Natural killer cell (primary cell): ENCODE measurements around the gene FCRL5. TPM values are rescaled to one million over a fixed set of nuclear protein-coding genes. Genes with fewer than 3 reads are reported as not detected.

Experiments
- ATAC-seq, 3 donors: fragments of 150-1000 bp in 2 of 3; fragments of 200-7000 bp in 1 of 3; cut with Tn5 transposase; 1 replicate in 1 of 3; 2 replicates in 2 of 3; pipeline ENCODE4 v1.10.0; 2021; ENCODE audit warnings: mild to moderate bottlenecking in 2 of 3, moderate library complexity in 2 of 3
- DNase-seq, 2 donors: peaks; one replicate each; pipeline versions ENCODE4 v3.0.0 to v3.0.0-alpha.2; 2013 to 2021; ENCODE audit warnings: mixed read lengths in 1 of 2
- H3K27ac ChIP-seq: one replicate; pipeline ENCODE4 v1.5.1; 2013; ENCODE audit warnings: mild to moderate bottlenecking, low read length
- H3K27me3 ChIP-seq: one replicate; pipeline ENCODE4 v1.6.1; 2013; ENCODE audit warnings: low read length; ENCODE audit not compliant: control insufficient read depth, insufficient read depth
- H3K36me3 ChIP-seq: one replicate; pipeline ENCODE4 v1.6.1; 2013; ENCODE audit warnings: low read length; ENCODE audit not compliant: control insufficient read depth, insufficient read depth
- H3K4me1 ChIP-seq: one replicate; pipeline ENCODE4 v1.6.1; 2013; ENCODE audit warnings: low read length; ENCODE audit not compliant: control insufficient read depth, insufficient read depth
- H3K4me3 ChIP-seq: one replicate; pipeline ENCODE4 v1.5.1; 2013; ENCODE audit warnings: low read length
- H3K9me3 ChIP-seq: one replicate; pipeline ENCODE4 v1.6.1; 2013; ENCODE audit warnings: low read length; ENCODE audit not compliant: control insufficient read depth, insufficient read depth
- H3K27ac Mint-ChIP-seq, 2 donors: one replicate each; pipeline ENCODE4 v1.8.0; 2022; ENCODE audit warnings: mild to moderate bottlenecking in 2 of 2, mixed read lengths in 2 of 2, moderate library complexity in 1 of 2
- H3K27me3 Mint-ChIP-seq, 2 donors: one replicate each; pipeline ENCODE4 v1.8.0; 2022; ENCODE audit warnings: low read depth in 2 of 2, mixed read lengths in 2 of 2
- H3K36me3 Mint-ChIP-seq: one replicate; pipeline ENCODE4 v1.8.0; 2022; ENCODE audit warnings: mixed read lengths
- H3K4me1 Mint-ChIP-seq, 2 donors: one replicate each; pipeline ENCODE4 v1.8.0; 2022; ENCODE audit warnings: mixed read lengths in 2 of 2
- H3K4me3 Mint-ChIP-seq: one replicate; pipeline ENCODE4 v1.8.0; 2022; ENCODE audit warnings: mild to moderate bottlenecking, moderate library complexity, mixed read lengths
- H3K9me3 Mint-ChIP-seq, 2 donors: one replicate each; pipeline ENCODE4 v1.8.0; 2022; ENCODE audit warnings: mixed read lengths in 2 of 2
- CTCF ChIP-seq: fragments of 200-600 bp; IDR thresholded peaks from one replicate; pipeline ENCODE4 v1.8.0; 2022; ENCODE audit warnings: antibody characterized with exemption
- WGBS: methylation state at CpG from one replicate; pipeline ENCODE4 v1.1.7; 2013; ENCODE audit warnings: missing lambda C conversion rate; ENCODE audit not compliant: insufficient coverage; 5-methylcytosine and 5-hydroxymethylcytosine counted together
- intact Hi-C: fragments of 100-400 bp; cut with micrococcal nuclease; formaldehyde crosslinking; loops from one replicate; pipeline ENCODE4 v1.14.2; 2022
- total RNA-seq, 4 donors: library from RNA; stranded (reverse); fragments of 120-200 nt in 1 of 4; gene quantifications; one replicate each; pipeline versions ENCODE4 v1.2.3 to v1.2.4, GENCODE V29; 2013 to 2022

FCRL5 gene
- total RNA-seq, 3 donors from 2014 or later (not counting 1 experiment from before 2014, with no cell fraction given): 0.23 to 3.6 (median 0.54) TPM

DNA sequence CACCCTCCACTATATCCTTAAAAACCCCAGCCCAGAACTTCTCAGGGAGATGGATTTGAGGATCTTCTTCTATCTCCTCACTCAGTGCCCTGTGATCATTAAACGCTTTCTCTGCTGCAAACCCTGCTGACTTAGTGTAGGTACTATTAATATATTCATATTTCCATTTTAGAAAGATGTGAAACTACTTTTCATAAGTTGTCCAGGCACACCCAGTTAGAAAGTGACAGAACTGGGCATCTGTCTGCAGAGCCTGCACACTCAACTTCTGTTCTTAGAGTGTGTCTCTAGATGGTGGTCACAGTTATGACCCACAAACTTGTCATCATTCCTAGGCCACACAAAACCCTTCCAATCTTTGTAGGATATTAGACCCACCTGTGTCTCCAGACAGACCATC is 55.0 kb downstream of the FCRL5 start:
- intact Hi-C loops: loop anchor here (2.0 kb wide), 1 partner anchor 304 kb away; no protein-coding TSS in a partner anchor
- Histone ChIP-seq H3K4me3 (no peak overlapping the region), H3K27me3 (no peaks in the 10 kb centered on the region), H3K9me3 (no peaks in the 10 kb centered on the region), H3K36me3 (no peaks in the 10 kb centered on the region), H3K4me1 (no peaks in the 10 kb centered on the region), H3K27ac (no peak overlapping the region)
- Mint-ChIP-seq H3K4me1 (no peaks in the 10 kb centered on the region), H3K9me3 (no peaks in the 10 kb centered on the region), H3K27ac (no peak overlapping the region), H3K36me3 (no peaks in the 10 kb centered on the region), H3K27me3 (peaks cover 17 to 33% of the 10 kb centered on the region in 2 donors), H3K4me3 (no peak overlapping the region)
- WGBS: no CpG with 5 or more reads among the region's 1 CpG
- DNase-seq (no peak), ATAC-seq (no peak)
- no peak for TF ChIP-seq CTCF

DNA sequence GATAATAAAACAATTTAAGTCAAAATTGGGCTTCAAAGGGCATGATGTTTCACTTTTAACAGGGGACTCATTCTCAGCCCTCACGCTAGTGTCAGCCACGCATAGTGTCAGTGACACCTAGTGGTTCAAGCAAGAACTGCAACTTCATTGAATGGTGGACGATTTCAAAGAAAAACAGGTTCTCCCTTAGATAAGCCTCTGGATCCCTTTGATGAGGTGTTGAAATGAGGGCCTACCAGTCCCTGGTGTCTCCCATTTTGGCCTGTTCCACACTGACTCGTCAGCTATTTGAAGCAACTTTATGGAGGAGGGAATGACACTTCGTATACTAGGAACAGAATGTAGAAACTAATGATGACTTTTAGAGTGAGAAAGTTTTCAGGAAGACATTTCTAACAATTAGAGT is 56.2 kb downstream of the FCRL5 start:
- Histone ChIP-seq H3K27me3 (no peaks in the 10 kb centered on the region), H3K9me3 (no peaks in the 10 kb centered on the region), H3K4me3 (no peak overlapping the region), H3K27ac (no peak overlapping the region), H3K4me1 (no peaks in the 10 kb centered on the region), H3K36me3 (no peaks in the 10 kb centered on the region)
- peak in 1 of 2 donors; percentile 67 for DNase-seq
- Mint-ChIP-seq H3K27ac (no peak overlapping the region), H3K9me3 (no peaks in the 10 kb centered on the region), H3K4me1 (no peaks in the 10 kb centered on the region), H3K27me3 (peaks cover 19 to 33% of the 10 kb centered on the region in 2 donors), H3K36me3 (no peaks in the 10 kb centered on the region), H3K4me3 (no peak overlapping the region)
- 19% methylated on average over 5 of the region's 5 CpGs for WGBS
- peak; percentile 89 for TF ChIP-seq CTCF
- intact Hi-C loops: loop anchor here (1.0 to 2.0 kb wide), 2 partner anchors 303 to 333 kb away; no protein-coding TSS in a partner anchor
- ATAC-seq: peak; percentile 78 to 90 (median 89)

GRCh38 chr1:157495285-157495684 is 57.0 kb downstream of the FCRL5 start:
- no peaks in the 10 kb centered on the region for H3K9me3 Mint-ChIP-seq
- H3K4me1 ChIP-seq: peaks cover 4% of the 10 kb centered on the region
- intact Hi-C loops: no loop called here
- H3K27me3 Mint-ChIP-seq: peaks cover 17 to 31% of the 10 kb centered on the region in 2 donors
- no peak for TF ChIP-seq CTCF
- no peaks in the 10 kb centered on the region for H3K4me1 Mint-ChIP-seq
- no peak overlapping the region for H3K27ac Mint-ChIP-seq
- no peaks in the 10 kb centered on the region for H3K27me3 ChIP-seq
- no peak overlapping the region for H3K4me3 ChIP-seq
- no peak overlapping the region for H3K4me3 Mint-ChIP-seq
- DNase-seq (no peak), ATAC-seq (no peak)
- WGBS: 80% methylated on average over 3 of the region's 3 CpGs
- H3K27ac ChIP-seq: no peak overlapping the region
- H3K36me3 Mint-ChIP-seq: no peaks in the 10 kb centered on the region
- H3K36me3 ChIP-seq: no peaks in the 10 kb centered on the region
- no peaks in the 10 kb centered on the region for H3K9me3 ChIP-seq

DNA sequence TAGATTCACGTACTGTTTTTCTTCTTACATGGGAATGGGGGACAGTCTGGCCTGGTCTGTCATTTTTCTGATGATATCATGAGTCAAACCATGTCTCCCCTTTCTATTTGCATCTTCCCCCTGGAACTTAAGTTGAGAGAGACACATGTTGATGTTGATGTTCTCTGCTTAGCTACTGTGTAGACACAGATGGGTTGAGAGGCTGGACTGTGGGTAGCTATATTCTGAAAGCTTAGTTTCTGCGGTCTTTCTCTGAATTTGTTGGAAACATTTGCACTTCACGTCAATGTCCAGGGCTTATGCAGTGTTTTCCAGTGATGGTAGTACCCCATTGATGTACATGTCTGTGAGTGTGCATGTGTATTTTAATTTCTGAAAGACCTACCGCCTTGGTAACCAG is 58.2 kb downstream of the FCRL5 start:
- H3K4me1 ChIP-seq: peaks cover 4% of the 10 kb centered on the region
- H3K27me3 Mint-ChIP-seq: peaks cover 12 to 22% of the 10 kb centered on the region in 2 donors
- no peak overlapping the region for H3K27ac ChIP-seq
- TF ChIP-seq CTCF: no peak
- H3K4me3 Mint-ChIP-seq: no peak overlapping the region
- 61% methylated on average over 3 of the region's 4 CpGs for whole genome bisulfite sequencing
- H3K9me3 ChIP-seq: no peaks in the 10 kb centered on the region
- DNase-seq: no peak
- no peaks in the 10 kb centered on the region for H3K27me3 ChIP-seq
- H3K4me3 ChIP-seq: no peak overlapping the region
- peaks cover 9% of the 10 kb centered on the region in 2 donors for H3K4me1 Mint-ChIP-seq
- no peaks in the 10 kb centered on the region for H3K9me3 Mint-ChIP-seq
- H3K36me3 ChIP-seq: no peaks in the 10 kb centered on the region
- no peak overlapping the region for H3K27ac Mint-ChIP-seq
- intact Hi-C loops: no loop called here
- no peaks in the 10 kb centered on the region for H3K36me3 Mint-ChIP-seq
- ATAC-seq: no peak
